Myocyte (in vitro differentiated cells): ENCODE results near the gene ATG16L2. TPM values are rescaled to one million over a fixed set of nuclear protein-coding genes. Genes with fewer than 3 reads are reported as not detected.

Source experiments
- DNase-seq: peaks from one replicate; pipeline ENCODE4 v3.0.0-alpha.2; 2012; ENCODE audit warnings: low read depth
- polyA plus RNA-seq: library from polyadenylated mRNA; unstranded; fragments of >200 nt; gene quantifications from one replicate; pipeline ENCODE4 v1.2.1, GENCODE V29; 2012; ENCODE audit warnings: missing spikeins
- total RNA-seq: library from RNA; depleted of rRNA; stranded (reverse); fragments of >200 nt; gene quantifications from 2 replicates; pipeline ENCODE4 v1.2.3, GENCODE V29; 2014

Gene ATG16L2
- total RNA-seq, result 17.3 and 23.0 TPM in 2 replicates
- 10.3 TPM for polyA plus RNA-seq

DNA sequence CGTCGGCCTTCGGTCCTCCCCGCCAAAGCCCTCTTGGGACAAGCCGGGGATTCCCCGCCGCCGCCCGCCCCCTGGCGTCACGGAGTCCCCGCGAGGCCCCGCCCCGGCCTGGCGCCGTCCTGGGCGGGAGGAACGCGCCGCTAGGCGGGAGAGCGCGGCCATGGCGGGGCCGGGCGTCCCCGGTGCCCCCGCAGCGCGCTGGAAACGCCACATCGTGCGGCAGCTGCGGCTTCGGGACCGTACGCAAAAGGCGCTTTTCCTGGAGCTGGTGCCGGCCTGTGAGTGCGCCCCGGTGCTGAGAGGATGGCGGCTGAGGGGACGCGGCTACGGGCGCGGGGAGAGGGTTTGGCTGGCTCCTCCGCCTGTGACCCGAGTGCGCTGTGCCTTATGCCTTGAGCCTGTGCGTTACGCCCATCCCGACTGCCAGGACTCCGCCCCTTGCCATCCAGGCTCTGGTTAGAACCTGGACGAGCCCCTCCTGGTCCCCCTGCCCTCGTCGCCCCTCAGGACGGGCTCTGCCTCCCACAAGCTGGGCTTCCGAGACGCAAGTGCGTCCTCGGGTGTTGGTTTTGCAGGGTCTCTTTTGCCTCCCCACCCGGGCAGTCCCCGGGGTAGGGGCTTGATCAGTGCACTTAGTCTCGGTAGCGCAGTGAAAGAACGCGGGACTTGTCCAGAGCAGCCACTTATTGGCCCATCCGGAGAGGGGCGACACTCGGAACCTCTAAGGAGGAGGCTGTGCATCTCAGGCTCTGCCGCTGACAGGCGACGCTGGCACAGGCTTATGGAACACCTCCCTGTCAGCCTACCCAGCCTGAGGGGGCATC, at the start of gene ATG16L2:
Gene ATG16L2 (plus strand): TSS at position 126 of the 824 bp plus-strand sequence. CDS start 35 bp downstream, at position 161.
- peak; percentile 89 for DNase-seq

DNA sequence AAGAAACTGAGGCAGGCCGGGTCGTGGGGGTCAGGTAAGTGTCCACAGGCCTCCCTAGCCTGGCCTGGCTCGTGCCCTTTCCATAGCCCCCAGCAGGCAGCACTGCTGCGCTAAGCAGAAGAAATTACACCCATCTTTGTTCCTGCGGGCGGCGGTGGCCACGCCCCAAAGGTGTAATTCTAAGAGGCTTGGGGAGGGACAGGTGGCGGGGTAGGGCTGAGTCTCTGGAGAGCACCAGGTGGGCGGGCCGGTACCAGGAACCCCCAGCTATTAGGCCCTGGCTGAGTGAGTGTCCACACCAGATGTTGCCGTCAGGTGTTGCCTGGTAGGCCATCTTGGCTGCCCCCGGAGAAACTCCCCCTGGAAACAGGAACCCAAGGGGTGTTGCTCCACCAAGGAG, 49.7 kb upstream of the ATG16L2 start:
- no peak for DNase-seq

DNA sequence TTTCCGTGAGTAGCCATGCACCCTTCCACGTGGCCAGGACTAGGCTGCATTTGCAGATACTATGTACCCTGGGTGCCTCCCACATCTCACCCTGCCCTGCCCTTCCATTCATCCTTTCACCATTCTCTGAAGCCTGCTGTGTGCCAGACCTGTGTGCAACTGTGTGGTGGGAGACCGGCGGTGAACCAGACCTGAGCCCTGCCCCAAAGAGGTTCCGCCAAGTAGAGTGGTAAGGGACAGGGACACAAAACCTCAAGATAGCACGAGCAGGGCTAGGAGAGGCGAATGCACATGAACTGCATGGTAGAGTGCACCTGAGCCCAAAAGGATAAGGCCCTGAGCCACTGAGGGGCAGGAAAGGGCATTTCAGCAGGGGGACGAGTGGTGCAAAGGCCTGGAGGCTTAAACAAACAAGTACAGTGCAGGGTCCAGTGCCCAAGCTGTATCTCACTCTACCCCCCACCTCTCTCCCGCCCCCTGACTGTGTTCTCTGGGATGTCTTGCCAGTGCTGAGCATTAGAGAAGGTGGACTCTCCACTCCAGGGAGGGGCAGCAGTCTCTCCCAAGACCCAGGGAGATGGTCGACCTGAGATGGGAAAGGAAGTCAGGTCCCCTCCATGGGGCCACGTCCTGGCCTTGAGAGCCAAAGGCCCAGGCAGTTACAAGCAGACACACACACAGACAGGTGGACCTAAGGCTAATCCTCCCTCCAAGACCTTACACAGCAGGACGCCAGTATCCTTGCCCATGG, 47.9 kb upstream of the ATG16L2 start:
- DNase-seq, result no peak

DNA sequence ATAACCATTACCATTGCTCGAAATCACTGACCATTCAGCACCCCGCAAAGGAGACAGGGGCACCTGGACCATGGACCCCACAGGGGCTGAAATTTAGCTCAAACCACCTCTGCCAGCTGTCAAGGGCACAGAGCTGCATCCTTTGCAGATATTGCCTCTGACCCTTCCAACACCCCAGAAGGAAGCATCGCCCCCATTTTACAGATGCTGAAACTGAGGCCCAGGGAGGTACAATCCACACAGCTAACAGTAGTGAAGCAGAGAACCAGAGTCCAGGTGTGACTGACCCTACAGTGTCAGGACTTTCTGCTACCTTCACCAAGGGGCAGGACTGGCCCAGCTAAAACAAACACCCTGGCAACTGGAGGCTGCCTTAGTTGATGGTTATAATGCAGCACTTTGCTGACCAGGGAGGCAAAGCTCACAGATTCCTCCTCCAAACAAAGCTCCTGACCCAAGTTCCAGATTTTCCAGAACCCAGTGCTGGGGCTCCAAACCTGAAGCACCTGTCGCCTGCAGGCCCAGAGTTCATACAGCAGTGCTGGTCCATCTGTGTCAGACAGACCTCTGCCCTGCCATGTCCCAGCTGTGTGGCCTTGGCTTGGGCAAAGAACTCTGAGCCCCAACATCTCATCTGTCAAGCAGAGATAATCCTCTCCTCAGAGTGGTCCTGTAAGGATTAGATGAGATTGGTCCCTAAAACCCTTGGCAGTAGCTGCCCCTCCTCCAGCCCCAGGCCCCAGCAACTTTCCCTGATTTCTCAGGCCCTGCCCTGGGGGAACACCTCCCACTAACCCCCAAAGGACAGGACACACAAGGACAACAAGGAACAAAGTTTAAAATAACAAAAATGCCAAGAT, 46.8 kb upstream of the ATG16L2 start:
- no peak for DNase-seq

- no peak for DNase-seq
Observed at GRCh38 chr11:72768581-72768980, 45.6 kb upstream of the ATG16L2 start.

DNA sequence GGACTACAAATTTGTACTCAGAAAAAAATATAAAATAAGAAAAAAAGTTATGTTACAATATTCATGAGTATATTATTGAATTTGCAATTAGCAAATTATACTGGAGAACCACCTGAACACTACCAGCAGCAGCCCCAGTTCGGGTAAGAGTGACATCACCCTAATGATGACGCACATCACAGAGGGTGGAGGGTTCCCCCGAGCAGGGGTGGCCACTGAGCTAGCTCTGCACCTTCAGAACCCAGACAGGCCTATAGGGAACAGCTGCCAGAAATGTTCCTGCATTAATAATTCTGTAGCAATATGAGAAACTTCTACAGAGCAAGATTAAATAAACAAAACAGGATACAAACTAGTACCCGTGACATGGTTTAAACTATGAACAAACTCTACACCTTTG, 44.5 kb upstream of the ATG16L2 start:
- no peak for DNase-seq

- no peak for DNase-seq
Observed at GRCh38 chr11:72770799-72771198, 43.4 kb upstream of the ATG16L2 start.

GRCh38 chr11:72771507-72771906, 42.7 kb upstream of the ATG16L2 start:
- DNase-seq, result no peak

GRCh38 chr11:72772059-72772458, 42.2 kb upstream of the ATG16L2 start:
- no peak for DNase-seq

DNA sequence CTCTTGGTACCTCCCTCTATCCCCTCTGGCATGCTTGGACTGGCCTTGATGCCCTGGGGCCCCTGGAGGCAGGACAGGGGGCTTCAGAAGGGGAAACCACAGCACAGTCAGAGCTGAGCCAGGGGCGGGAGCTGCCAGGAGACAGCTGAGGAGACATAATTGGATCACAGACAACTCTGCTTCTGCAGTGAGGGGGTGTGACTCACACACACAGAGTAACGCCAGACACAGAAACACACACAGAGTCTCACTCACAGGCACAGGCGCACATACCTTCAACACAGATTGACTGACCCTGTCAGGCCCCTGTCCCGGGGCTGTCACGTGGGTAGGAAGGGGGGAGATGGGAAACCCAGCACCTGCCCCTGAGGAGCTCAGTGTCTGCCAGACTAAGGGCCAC, 40.9 kb upstream of the ATG16L2 start:
- DNase-seq, result peak; percentile 93

DNA sequence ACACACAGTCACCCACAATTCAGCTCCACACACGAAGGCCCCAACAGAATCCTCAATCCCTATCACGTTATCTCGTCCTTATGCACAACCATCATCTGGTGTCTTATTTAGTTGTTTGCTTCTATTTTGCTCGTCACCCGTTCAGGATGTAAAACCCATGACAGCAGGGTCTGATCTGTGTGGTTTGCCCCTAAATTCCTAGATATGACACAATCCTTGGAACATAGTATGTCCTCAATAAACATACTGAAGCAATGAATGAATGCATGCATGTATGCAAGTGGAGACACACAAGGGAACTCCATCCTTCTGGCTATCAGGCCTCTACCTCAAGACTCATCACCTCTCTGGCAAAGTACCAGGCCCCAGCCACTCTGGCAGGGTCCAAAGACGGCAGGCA, 40.5 kb upstream of the ATG16L2 start:
- DNase-seq, result no peak

DNA sequence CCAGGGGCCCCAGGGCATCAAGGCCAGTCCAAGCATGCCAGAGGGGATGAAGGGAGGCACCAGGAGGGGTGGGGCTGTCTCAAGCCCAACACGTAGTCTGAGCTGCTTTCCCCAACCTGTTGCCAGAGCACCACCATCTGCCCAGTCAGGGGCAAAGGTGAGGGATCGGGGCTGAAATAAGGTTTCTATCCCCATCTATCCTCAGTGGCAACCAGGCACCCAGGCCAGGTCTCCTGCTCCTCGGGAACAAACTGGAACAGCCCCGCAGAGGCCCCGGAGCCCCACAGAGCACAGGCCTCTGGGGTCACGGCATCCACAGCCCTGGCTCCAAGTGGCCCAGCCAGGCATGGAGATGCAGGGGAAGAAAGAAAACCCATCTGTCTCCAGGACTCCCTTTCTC, 39.7 kb upstream of the ATG16L2 start:
- no peak for DNase-seq

DNA sequence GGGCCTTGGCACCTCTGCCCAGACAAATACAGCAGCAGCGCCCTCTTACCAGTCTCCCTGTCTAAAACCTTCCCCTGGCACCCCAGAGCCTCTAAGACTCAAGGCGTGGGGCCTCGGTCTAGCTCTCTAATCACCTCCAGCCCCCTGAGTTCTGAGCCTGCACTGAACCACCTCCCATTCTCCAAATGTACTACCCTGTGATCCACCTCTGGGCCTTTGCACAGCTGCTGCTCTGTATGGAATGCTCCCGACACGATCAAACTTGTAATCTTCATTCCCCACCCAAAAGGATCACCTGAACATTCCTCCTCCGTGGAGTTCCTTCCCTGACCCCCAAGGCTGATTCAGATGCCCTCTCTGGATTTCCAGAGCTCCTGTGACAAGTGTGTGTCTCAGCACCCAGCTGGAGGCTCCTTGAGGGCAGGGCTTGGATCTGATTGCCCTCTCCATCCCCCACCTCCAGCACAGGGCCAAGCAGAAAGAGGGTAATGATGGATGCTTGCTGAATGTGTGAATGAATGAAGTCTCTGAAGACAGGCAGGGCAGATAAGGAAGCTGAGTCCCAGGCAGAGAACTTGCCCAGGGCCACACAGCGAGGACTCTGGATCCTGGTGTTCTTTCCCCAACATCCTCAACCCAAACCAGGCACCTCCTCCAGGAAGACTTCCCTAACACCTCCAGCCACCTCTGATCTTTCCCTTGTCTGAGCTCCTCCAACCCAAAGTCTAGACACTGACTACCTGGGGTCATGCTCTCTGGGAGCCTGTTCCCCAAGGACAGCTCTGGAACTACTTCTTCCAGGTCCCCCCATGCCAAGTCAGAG, 38.7 kb upstream of the ATG16L2 start:
- DNase-seq, result no peak

DNA sequence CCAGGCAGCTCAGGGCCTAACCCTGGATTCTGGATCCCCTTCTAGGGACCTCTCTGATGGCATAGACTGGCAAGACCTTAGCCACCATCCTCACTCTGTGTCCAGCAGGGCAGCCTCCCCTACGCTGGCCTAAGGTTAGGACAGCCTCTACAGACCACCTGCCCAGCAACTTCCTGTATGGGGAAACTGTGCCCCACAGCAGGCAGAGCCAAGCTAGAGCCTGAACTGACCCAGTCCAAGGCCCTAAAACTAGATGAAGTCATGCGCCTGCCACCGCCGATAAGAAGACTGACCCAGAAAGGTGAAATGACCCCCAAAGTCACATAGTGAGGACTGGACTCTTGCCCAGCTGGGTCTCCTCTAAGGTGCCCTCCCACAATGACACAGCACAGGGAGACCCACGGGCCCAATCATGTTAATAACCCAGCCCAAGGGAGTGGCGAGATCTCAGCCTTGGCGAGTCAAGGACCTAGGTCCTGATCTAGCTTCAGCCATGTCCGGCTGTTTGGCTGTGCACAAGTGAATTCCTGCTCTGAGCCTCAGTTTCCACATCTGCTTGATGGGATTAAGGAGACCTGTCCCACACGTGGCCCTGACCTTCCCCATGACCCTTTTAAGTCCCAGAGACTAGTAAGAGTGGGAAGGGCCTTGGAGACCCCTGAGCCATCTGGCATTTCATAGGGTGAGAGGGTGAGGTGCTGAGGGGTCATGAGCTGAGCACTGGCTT, 37.9 kb upstream of the ATG16L2 start:
- no peak for DNase-seq

DNA sequence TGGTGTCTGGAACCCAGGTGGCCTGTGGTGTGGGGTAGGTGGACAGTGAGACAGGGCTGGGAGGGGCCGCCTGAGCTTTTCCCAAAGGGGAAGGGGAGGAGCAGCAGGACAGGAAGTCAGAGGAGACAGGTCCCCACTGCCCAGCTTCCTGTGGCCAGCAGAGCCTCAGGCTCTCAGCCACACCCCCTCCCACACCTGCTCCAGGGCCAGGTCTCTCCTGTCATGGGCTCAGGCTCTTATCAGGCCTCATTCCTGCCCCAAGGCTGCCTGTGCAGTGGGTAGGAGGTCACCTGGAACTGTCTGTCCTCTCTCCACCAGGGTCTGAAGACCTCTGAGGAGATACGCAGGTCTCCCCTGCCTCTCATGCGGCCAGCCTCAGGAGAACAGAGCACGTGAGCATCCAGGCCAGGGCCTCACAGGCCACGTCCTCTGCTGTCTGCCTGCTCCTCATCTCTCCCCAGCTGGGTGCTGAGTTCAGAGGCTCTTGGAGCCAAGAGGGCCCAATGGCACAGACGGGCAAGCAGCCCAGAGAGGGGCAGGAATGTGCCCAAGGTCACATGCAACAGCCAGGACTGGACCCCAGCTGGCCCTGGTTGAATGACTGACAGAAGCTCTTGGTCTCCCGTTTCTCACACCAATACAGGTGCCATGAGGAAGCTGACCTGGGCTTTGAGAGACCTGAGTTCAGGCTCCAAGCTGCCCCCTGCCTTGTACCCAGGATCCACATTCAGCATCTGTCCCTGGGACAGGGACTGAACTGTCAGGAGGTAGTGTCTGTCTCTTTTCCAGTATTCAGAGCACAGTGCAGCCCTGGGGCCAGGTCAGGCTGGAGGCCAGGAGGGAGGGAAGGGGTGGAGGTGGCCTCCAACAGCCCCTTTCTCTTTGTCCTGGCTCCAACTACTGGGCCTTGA, 37.1 kb upstream of the ATG16L2 start:
- peak; percentile 34 for DNase-seq

DNA sequence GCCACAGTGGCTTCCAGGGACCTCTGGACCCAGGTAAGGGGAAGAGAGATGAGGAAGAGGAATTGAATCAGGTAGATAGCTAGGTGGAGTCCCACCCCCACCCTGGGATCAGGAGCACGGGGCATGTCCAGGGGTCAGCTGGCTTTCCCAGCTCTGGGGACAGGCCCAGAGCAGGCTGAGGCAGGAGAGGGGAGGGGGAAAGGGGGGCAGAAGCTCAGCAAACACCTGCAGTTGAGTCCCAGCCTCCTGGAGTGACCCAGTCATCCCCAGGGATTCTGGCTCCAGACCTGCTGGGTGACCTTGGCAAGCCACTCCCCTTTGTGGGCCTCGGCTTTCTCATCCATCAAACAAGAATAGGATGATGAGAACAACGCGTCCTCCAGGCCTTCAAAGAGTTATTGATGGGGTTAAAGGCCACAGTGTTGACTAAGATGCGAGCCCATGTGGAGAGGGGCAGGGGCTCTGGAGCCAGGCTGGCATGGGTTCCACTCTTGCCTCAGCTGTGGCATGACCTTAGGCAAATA, 36.4 kb upstream of the ATG16L2 start:
- no peak for DNase-seq

GRCh38 chr11:72778535-72779494, 35.4 kb upstream of the ATG16L2 start:
- no peak for DNase-seq
